ENCODE measurements around the gene C4BPB.
"Not testable (repeated sequence)": the region's sequence is repeated elsewhere in the genome, so short reads cannot be mapped to it uniquely, and the experiment has no call there.

Gene C4BPB, protein sequence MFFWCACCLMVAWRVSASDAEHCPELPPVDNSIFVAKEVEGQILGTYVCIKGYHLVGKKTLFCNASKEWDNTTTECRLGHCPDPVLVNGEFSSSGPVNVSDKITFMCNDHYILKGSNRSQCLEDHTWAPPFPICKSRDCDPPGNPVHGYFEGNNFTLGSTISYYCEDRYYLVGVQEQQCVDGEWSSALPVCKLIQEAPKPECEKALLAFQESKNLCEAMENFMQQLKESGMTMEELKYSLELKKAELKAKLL

DNA sequence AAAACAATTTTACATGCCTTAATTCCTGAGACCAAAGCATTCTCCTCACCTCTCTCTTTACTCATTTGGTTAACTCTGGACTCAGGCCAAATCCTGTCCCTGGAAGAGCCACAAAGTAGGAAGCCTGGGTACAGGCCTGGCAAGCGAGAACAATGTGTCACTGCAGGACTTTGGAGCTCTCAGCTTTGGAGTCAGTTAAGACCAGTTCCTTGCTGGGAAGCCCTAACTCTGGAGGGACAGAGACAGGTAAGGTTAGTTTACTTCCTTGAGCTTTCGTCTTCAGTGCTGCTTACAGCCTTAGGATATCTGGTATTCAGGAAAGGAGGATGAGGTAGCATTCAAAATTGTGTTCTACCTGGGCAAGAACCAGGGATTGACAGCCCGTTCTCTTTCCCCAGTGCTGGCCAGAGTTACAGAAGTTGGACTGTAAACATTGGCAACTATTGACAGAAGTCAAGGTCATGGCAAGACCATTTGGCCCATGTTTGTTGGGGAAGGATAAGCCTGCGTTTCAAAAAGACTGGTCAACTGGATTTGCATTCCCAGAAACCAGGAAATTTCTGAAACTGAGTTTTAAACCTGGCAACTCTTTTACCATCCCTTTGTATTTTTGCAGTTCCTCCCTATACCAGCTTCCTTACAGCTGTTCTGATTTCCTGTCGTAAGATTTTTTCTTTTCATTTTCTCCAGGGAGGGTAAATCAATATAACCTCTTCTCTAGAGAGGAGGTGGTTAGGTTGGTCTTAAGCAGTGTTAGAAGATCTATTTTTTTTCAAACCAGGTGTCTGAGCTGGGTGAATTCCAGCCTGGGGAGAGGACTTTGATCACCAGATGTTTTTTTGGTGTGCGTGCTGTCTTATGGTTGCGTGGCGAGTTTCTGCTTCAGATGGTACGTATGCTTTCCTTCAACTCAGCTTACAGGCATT, at the start of gene C4BPB:
TSS of gene C4BPB (plus strand) at position 160 of the 926 bp plus-strand sequence. CDS start at position 832, 672 bp downstream.
- no peak for DNase-seq

DNA sequence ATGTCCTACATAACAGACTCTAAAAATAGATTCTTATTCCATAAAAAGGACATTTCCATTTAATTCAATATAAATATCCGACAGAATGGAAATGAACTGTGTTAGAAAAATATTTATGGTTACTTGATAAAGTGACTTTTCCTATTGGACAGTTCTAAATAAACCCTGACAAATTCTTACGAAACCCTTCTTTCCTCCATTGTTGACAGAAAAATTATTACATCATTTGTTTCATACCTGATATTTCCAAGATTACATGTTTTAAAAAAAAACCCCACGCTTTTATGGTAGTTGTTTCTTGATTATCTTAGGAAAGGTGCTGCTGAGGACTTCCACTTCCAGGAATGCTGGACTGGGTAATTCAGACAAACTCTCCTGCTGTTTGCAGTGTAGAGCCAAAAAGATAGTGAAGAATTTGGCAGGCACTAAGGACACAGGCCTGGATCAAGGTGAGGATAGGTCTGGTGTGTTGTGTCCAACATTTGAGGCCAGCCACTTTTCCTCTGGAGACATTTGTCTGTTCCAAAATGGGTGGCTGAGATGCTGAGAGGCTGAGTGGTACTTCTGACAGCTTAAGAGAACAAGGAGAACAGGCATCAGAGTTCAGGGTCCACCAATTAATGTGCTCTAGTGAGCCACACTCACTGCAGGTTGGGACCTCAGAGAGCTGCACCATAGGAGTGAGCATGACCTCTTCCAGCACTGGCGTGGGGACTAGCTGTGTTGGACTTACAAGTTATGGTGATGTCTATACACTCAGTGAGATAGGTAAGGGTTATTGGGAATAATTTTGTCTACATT, 49.1 kb upstream of the C4BPB start:
- DNase-seq: no peak

DNA sequence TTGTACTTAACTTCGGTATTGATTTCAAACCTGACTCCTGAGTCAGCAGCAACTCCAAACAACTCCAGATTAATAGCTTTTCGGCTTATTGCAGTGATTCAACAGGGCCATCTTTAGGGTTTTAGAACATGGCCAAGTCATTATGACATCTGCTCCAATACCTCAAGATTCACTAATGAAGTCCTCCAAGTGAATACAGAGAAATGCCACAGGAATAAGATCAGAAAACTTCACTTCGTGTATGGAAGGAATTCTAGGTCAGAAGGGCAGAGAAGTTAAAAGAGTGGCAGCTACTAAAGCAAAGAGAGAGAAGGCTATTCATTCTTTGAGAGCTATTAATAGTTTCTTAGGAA, 48.5 kb upstream of the C4BPB start:
- DNase-seq: no peak

DNA sequence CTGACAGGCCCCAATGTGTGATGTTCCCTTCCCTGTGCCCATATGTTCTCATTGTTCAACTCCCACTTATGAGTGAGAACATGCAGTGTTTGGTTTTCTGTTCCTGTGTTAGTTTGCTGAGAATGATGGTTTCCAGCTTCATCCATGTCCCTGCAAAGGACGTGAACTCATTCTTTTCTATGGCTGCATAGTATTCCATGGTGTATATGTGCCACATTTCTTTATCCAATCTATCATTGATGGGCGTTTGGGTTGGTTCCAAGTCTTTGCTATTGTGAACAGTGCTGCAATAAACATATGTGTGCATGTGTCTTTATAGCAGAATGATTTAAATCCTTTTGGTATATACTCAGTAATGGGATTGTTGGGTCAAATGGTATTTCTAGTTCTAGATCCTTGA, 47.3 kb upstream of the C4BPB start:
- not testable (repeated sequence) for DNase-seq

DNA sequence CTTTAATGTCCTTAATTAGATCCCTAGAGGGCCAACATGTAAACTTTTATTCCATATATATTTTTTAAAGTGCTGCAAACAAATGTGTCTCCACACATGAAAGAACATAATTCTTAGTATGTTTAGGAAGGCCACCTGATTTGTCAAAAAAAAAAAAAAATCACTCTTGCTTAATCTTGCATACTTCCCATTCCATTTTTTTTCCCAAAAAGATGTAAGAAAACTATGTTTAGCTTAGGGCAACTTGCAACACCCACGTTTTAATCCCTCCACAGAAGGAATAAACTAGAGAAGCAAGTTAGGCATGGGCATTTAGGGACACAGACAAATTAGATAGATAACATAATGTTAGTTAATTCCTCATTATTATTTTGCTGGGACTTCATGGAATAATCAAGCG, 43.2 kb upstream of the C4BPB start:
- DNase-seq: no peak

DNA sequence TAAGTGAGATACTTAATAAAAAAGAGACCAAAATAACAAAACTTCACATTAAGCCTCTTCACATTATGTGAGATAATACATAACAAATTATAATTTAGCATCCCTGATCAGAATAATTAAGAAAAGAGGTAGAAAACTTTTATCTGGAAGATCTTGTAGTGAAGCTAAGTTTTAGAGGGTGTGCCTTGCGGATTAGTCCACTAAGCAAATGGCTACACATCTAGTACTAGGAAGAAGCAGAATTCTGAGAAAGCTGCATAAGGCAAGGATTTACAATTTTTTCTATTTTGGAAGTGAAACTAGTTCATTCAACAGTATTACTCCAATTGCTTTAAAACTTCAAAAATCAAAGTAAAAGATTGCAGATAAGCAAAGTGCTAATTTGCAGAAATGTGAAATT, 41.2 kb upstream of the C4BPB start:
- no peak for DNase-seq

DNA sequence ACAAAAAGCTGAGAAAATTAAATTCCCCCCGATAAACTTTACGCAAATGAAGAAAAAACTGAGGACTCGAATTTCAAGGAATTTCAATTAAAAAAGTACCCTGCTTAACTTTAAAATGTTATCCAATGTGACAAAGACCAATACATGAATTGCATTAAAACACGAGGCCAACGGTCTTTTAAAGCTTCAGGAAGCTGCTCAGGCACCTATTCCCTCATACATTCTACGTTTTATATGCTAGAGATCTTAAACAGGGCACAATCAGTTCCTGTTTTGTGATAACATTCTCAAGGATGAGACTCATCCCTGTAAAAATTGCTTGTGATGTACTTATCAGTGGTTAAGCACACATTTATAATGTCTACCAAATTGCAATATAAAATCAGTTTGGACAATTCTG, 40.6 kb upstream of the C4BPB start:
- no peak for DNase-seq

DNA sequence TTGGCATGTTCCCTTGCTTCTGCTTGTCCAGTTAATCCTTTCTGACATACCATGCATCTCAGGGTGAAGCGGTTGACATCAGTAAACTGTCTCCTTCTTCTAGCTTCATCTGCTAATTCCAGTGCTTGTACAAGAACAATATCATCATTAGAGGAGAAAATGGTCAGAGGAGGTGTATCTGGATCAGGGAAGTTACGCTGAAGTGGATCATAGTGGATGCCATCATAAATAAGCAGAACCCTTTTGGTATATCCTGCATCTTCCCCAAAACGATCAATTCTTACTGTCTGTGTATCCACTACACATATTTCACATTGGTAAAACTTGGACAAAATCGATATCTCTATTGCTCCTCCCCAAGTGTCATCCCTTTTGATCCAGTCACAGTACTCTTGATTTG, 39.6 kb upstream of the C4BPB start:
- no peak for DNase-seq

DNA sequence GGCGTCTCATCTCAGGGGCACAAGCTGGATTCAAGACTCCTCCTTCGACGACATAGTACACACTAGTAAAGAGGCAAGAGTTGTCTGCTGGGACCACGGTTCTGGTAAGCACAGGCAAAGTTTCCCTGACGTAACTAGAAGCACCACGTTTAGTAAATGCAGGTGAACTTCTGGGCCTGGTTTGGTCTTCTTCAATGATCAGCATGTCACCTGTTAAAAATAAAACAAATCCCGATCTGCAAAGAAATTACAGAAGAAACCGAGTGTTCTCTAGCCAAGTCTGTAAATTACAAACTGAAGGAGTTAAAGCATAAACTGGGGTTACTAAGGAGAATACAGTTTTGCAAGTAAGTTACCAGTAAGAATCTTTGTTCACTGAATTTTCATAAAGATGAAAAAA, 39.1 kb upstream of the C4BPB start:
- no peak for DNase-seq

DNA sequence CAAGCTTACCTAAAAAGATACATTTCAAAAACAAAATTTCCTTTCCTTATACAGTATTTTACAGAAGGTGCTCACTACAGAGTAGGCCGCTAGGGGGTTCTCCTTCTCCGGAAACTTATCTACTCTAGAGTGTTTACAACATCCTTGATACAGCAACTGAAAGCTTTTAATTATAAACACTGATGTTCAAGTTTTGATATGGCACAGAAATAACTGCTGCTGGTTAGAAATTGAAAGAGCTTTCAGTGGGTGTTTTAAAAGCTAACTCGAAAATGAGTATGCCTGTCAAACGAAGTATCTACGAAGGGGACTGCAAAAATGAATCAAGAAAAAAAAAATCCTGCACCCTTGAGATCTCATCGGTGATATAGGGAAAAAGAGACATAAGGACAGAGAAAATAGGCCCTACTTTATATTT, 38.7 kb upstream of the C4BPB start:
- peak; percentile 47 to 78 (median 69) for DNase-seq

DNA sequence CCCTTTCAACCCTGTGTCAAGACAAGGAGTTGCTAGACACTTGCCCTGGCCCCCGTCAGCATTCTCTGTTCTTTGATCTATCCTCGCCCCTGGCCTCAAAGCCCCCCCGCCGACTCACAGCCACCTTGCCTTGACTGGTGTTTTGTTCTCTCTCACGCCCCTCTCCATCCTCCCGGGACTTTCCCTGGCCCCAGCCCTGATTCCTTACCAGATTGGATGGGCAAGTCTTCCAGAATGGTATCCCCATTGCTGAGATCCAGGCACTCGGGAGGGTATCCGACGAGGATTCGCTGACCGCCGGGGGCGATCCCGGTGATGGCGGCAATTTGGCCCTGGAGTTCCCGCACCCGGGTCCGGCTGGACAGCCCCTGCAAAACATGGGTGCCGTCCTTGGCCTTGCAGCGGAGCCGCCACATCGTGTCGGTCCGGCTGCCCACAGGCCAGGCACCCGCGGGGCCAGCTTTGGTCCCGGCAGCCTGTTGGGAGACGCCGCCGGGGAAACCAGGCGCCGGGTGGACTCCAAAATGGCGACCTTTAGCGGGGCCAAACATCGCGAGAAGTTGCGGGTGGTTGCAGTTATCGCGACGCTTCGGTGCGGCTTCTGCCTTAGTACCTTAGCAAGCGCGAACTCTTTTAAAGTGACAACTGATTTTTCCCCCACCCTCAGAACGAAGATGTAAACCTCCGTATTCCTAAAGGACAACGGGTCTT, 38.0 kb upstream of the C4BPB start:
- DNase-seq: peak; percentile 93 to 100 (median 95)

DNA sequence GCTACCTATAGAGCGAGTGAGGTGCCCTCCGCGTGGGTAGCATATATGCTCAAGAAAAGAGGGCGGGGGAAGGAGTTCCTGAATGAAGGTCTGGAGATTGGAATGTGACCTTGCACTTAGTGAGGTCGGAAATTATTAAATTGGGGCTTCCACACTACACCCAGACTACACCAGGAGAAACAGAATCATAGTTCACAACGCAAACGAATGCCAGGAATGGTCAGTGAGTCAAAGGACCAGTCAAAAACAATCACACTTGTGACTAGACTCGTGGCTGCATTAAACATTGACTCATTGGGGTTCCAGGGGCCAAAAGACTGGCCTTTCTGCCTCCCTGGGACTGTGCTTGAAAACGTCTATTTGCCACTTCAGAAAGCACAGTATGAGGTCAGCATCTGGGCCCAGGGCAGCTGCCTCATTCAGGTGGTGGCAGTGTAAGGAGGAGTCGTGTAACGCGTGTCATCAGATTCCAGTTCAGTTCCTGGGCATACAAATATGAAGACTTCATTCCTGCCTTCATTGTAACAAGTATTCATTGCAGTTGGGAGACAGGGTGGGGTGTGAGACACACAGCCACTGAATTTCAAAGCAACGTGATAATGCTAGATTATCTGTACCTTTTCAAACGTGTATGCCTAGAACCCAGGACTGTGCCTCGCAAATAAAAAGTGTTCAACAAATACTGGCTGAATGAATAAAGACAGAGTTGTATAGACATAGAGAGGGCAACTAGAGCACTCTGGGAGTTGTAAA, 37.3 kb upstream of the C4BPB start, which contains the start of gene YOD1:
TSS of gene YOD1 (minus strand) at position 18 of the 753 bp plus-strand sequence. CDS start 178 bp downstream, outside the sequence.
- DNase-seq: peak in 1 of 3 experiments; percentile 58

DNA sequence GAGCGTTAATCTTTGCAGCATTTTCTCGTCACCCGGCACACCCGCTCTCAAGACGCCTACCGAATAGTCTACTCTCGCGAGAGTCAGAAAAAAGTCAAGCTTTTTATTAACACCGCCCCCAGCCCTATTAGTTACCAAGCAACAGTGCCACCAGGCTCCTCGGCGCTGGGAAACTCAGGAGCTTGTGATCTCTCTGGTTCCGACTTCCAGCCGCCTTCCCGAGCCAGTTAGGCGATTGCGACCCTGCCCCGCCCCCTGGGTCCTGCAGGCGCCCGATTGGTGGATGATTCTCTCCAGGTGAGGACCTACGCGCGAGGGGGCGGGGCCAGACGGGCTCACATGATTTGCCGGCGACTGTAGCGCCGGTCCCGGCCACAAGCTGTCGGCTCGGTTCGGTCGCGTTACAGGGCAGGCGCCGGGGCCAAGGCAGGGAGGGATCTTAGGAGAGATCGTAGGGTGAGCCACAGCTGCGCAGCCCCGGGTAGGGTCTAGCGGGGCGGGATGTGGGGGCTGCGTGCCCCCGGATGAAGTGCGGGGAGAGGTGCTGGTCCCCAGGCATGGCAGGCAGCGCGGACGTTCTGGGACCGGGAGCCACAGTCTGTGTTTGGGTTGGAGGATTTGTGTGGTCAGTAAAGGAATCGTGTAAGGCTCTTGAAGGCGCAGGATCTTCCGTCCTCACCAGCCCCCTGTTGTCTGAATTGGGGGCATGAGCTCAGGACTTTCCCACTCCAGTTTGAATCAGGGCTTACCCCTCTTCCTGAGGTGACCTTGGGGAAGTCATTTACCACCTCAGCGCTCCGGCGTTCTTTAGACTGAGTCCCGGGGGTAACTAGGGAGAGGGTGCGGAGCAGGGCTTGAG, 35.5 kb upstream of the C4BPB start, which contains the start of gene PFKFB2:
TSS of gene PFKFB2 (plus strand) at position 365 of the 859 bp plus-strand sequence. CDS start 1,443 bp downstream, outside the sequence.
- DNase-seq: peak; percentile 99 to 100 (median 100)

DNA sequence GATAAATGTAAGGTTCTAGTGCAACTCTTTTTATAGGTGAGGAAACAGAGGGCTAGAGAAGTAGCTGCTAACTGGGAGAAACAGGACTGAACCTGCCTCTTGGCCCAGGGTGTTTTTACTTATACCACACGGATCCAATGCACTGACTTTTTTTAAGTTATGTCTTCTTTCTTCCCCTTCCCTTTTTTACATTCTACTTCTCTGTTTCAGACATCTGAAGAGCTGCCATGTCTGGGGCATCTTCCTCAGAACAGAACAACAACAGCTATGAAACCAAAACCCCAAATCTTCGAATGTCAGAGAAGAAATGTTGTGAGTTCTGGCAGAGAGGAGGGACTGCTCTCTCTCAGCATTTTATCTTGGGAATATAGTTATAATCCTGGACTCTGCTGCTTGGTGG, 34.2 kb upstream of the C4BPB start:
- DNase-seq: no peak

DNA sequence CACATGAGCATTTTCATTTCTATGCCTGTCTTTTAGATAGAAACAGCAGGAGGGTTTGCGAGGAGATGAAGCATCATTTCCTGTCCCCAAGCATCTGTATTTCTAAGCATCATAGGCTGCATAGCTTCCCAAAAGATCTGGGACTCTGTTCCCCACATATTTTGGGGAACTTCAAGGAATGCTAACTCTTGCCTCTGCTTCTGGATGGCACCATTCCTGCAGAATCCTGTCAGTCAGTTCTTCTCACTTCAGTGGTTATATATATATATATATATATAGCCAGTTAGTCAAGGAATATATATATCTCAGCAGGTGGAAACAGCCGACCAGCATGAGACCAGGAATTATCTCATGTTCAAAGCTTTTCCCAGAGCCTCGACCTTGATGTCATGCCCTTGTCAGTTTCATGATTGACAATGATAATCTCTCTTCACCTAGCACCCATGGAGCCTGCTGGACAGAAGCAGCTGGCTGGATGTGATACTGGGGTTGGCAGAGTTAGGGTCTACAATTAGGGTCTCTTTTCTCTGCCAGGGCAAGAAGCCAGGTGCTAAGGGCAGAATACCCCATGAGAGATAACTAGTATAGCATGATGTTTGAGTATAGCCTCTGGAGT, 33.2 kb upstream of the C4BPB start:
- no peak for DNase-seq

DNA sequence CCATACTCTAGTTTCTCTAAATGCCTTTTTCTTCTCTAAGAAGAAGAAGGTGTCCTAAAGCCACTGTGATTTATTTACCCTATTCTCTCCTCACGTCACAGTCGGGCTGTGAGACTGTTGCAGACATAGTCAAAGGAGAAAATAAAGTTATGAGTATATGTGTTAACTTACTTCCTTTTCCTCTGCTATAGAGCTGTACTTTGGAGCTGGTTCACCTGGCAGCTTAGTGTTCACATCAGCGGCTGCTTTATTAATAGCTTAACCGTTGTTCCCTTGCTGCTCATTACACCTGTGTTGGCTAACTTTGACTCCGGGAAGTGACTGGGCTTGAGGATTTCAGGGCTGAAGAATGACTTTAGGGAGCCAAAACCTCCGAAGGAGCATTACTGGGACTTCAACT, 32.0 kb upstream of the C4BPB start:
- no peak for DNase-seq

DNA sequence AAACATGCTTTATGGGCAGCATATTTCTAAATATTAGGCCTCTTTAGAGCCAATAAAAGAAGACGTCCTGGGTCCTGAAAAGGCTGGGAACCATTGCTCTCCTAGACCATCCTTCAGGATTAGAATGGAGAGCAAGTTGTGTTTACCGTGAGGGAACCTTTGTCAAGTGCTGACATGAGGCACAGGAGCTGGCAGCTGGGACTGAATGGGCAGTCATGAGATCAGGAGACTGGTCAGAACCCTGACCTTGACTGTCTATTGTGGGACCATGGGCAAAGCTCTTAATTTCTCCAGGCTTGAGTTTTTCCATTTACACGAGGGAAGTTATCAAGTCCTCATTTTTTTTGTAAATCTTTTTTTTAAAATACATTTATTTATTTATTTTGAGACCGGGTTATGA, 30.4 kb upstream of the C4BPB start:
- peak in 1 of 3 experiments; percentile 45 for DNase-seq

DNA sequence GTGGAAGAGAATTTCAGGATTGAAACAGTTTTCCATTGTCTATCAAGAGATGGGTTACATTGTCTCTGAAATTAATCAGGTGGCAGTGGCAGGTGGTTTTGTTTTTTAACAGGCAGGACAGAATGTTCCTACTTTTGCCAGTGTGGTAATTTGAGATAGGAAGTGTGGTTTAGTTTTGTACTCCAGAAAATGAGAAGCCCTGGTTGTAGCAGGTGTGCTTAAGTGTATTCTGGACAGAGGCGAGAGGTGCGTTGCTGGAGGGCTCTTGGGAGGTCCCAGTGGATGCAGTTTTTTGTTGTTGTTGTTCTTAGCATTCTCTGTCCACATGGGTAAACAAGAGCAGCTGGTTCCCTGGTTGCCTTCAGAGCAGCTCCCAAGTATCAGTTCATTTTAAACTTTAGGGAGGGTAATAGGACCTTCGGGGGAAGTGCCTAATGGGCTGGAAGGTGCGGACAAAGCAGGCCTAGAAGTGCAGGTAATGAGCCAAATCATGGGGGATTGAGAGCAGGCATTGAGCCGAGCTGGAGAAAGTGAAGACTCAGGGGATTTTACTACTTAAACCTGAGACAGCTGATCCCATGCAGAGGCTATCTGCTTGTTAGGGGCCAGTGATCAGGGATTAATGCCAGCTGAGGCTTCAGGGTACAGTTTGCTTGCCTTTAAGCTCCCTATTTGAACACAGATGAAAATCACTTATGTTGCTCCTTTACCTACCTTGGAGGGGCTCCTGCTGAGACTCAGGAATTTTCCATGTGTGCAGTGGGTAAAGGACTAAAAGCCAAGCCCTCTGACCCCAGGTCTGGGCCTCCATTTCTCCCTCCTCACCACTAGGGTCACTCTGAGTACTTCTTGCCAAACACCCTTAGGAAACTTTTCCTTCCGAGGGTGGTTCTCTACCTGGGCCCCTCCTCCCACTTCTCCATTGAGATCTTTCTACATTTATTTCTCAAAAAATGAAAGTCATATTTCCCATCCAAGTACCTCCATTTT, 29.5 kb upstream of the C4BPB start:
- peak in 2 of 3 experiments; percentile 48 to 96 for DNase-seq

DNA sequence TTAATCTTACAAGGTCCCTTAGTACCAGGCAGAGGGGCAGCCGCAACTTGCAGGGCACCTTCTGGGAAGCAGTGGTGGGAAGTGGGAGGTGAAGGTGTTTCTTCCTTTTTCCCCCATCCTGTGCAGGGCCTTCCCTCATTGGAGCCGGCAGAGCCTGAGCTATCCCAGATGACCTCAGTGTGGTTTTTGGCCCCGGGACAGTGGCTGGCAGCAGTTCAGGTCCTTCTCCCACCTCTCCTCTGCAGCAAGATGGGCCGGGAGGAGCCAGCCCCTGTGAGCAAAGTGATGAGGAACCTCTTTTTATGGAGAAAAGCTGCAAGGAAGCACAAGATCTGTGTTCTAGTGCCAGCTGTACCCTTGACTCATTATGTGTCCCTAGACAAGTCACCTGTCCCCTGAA, 28.8 kb upstream of the C4BPB start:
- no peak for DNase-seq

Data from NCI-H1417 (cell line).